Bronchial epithelial cell (primary cell): ENCODE measurements around the gene CIZ1. TPM values are rescaled to one million over a fixed set of nuclear protein-coding genes. Genes with fewer than 3 reads are reported as not detected.

Experiments used
- DNase-seq: peaks from one replicate; pipeline ENCODE4 v3.0.0-alpha.2; 2010; ENCODE audit warnings: low read depth
- FAIRE-seq: peaks from 2 replicates; lab custom pipeline; 2011; peaks lifted over from hg19 to GRCh38; lab: Jason Lieb, UNC
- H3K27me3 ChIP-seq: 2 replicates; pipeline ENCODE4 v1.5.1; 2011; ENCODE audit warnings: low read length; ENCODE audit not compliant: control insufficient read depth, insufficient read depth
- H3K36me3 ChIP-seq: 2 replicates; pipeline ENCODE4 v1.5.1; 2011; ENCODE audit warnings: low read length; ENCODE audit not compliant: control insufficient read depth, insufficient read depth
- H3K4me3 ChIP-seq: 2 replicates; pipeline ENCODE4 v1.5.1; 2011; ENCODE audit warnings: mild to moderate bottlenecking, low read depth, low read length, control low read depth
- CTCF ChIP-seq: IDR thresholded peaks from 2 replicates; pipeline ENCODE4 v1.5.1; 2011; ENCODE audit warnings: mild to moderate bottlenecking, moderate library complexity, low read length, control low read depth, inconsistent platforms; ENCODE audit not compliant: insufficient read depth, severe bottlenecking
- total RNA-seq: library from RNA; depleted of rRNA; stranded (reverse); fragments of >200 nt; gene quantifications from 2 replicates; pipeline ENCODE4 v1.2.1, GENCODE V29; 2014

Gene CIZ1
- total RNA-seq, 1 donor from 2014 or later = 15.0 TPM

- H3K36me3 ChIP-seq = peaks cover 18% of the 10 kb centered on the region
- H3K4me3 ChIP-seq = no peak overlapping the region
- DNase-seq (no peak), FAIRE-seq (no peak)
- H3K27me3 ChIP-seq = no peaks in the 10 kb centered on the region
- TF ChIP-seq CTCF = no peak
Measured at GRCh38 chr9:128125580-128126354, 65.6 kb downstream of the CIZ1 start.

GRCh38 chr9:128124873-128125579 lies 66.3 kb downstream of the CIZ1 start:
- no peaks in the 10 kb centered on the region for H3K27me3 ChIP-seq
- H3K36me3 ChIP-seq = peaks cover 21% of the 10 kb centered on the region
- DNase-seq = peak; percentile 58
- peak; percentile 84 for TF ChIP-seq CTCF
- no peak overlapping the region for H3K4me3 ChIP-seq
- FAIRE-seq = no peak

GRCh38 chr9:128124451-128124850 lies 66.9 kb downstream of the CIZ1 start:
- DNase-seq (no peak), FAIRE-seq (no peak)

GRCh38 chr9:128123451-128124080 lies 67.8 kb downstream of the CIZ1 start:
- DNase-seq (no peak), FAIRE-seq (no peak)
- no peak for TF ChIP-seq CTCF
- Histone ChIP-seq H3K4me3 (no peak overlapping the region), H3K27me3 (no peaks in the 10 kb centered on the region), H3K36me3 (peaks cover 21% of the 10 kb centered on the region)

More at GRCh38 chr9:128124451-128124850, 66.9 kb downstream of the CIZ1 start:
- TF ChIP-seq CTCF = no peak
- peaks cover 21% of the 10 kb centered on the region for H3K36me3 ChIP-seq
- no peaks in the 10 kb centered on the region for H3K27me3 ChIP-seq
- H3K4me3 ChIP-seq = no peak overlapping the region

GRCh38 chr9:128122809-128123175 lies 68.6 kb downstream of the CIZ1 start:
- peaks cover 21% of the 10 kb centered on the region for H3K36me3 ChIP-seq
- H3K4me3 ChIP-seq = no peak overlapping the region
- DNase-seq = no peak
- TF ChIP-seq CTCF = no peak
- H3K27me3 ChIP-seq = no peaks in the 10 kb centered on the region
- FAIRE-seq = no peak
